Rectal smooth muscle tissue (tissue), 1 donor: ENCODE measurements around the gene TLR5.

Source experiments
- H3K27ac ChIP-seq: one replicate; pipeline ENCODE4 v1.7.0; 2013; ENCODE audit warnings: low read depth, low read length, inconsistent platforms
- H3K27me3 ChIP-seq: one replicate; pipeline ENCODE4 v1.7.0; 2013; ENCODE audit warnings: low read length; ENCODE audit not compliant: control insufficient read depth, insufficient read depth
- H3K36me3 ChIP-seq: one replicate; pipeline ENCODE4 v1.7.0; 2013; ENCODE audit warnings: low read length; ENCODE audit not compliant: control insufficient read depth, insufficient read depth
- H3K4me1 ChIP-seq: one replicate; pipeline ENCODE4 v1.7.0; 2013; ENCODE audit warnings: low read length; ENCODE audit not compliant: control insufficient read depth, insufficient read depth
- H3K4me3 ChIP-seq: one replicate; pipeline ENCODE4 v1.7.0; 2013; ENCODE audit warnings: low read length
- H3K9ac ChIP-seq: one replicate; pipeline ENCODE4 v1.7.0; 2013; ENCODE audit warnings: low read length

Gene TLR5

GRCh38 chr1:223123011-223123610 is 19.9 kb downstream of the TLR5 start:
- H3K27ac ChIP-seq: no peak overlapping the region

GRCh38 chr1:223118418-223118817 is 24.6 kb downstream of the TLR5 start:
- Histone ChIP-seq H3K27me3 (no peaks in the 10 kb centered on the region), H3K36me3 (no peaks in the 10 kb centered on the region), H3K27ac (no peak overlapping the region), H3K9ac (no peak overlapping the region), H3K4me1 (peaks cover 13% of the 10 kb centered on the region), H3K4me3 (no peak overlapping the region)

More at GRCh38 chr1:223123011-223123610, 19.9 kb downstream of the TLR5 start:
- Histone ChIP-seq H3K9ac (no peak overlapping the region), H3K4me1 (peaks cover 2% of the 10 kb centered on the region), H3K27me3 (no peaks in the 10 kb centered on the region), H3K4me3 (peak overlapping the region; percentile 38), H3K36me3 (no peaks in the 10 kb centered on the region)

- Histone ChIP-seq H3K9ac (no peak overlapping the region), H3K27me3 (no peaks in the 10 kb centered on the region), H3K4me1 (peaks cover 12% of the 10 kb centered on the region), H3K4me3 (no peak overlapping the region), H3K36me3 (no peaks in the 10 kb centered on the region), H3K27ac (no peak overlapping the region)
Measured at GRCh38 chr1:223116950-223117349, 26.1 kb downstream of the TLR5 start.

GRCh38 chr1:223114871-223115270 is 28.2 kb downstream of the TLR5 start:
- H3K27ac ChIP-seq: peak overlapping the region; percentile 87

GRCh38 chr1:223110952-223111351 is 32.1 kb downstream of the TLR5 start:
- Histone ChIP-seq H3K9ac (no peak overlapping the region), H3K27me3 (no peaks in the 10 kb centered on the region), H3K36me3 (no peaks in the 10 kb centered on the region), H3K4me1 (peaks cover 9% of the 10 kb centered on the region), H3K27ac (no peak overlapping the region), H3K4me3 (no peak overlapping the region)

More at GRCh38 chr1:223114871-223115270, 28.2 kb downstream of the TLR5 start:
- Histone ChIP-seq H3K4me1 (peaks cover 12% of the 10 kb centered on the region), H3K36me3 (no peaks in the 10 kb centered on the region), H3K27me3 (no peaks in the 10 kb centered on the region), H3K4me3 (no peak overlapping the region), H3K9ac (no peak overlapping the region)

GRCh38 chr1:223109581-223110026 is 33.4 kb downstream of the TLR5 start:
- H3K27ac ChIP-seq: no peak overlapping the region
- peaks cover 9% of the 10 kb centered on the region for H3K4me1 ChIP-seq
- no peaks in the 10 kb centered on the region for H3K36me3 ChIP-seq
- H3K4me3 ChIP-seq: no peak overlapping the region
- H3K27me3 ChIP-seq: no peaks in the 10 kb centered on the region
- H3K9ac ChIP-seq: no peak overlapping the region

- Histone ChIP-seq H3K9ac (no peak overlapping the region), H3K27me3 (no peaks in the 10 kb centered on the region), H3K4me1 (no peaks in the 10 kb centered on the region), H3K4me3 (no peak overlapping the region), H3K36me3 (no peaks in the 10 kb centered on the region), H3K27ac (no peak overlapping the region)
Measured at GRCh38 chr1:223106856-223107255, 36.2 kb downstream of the TLR5 start.

- Histone ChIP-seq H3K27ac (no peak overlapping the region), H3K4me3 (no peak overlapping the region), H3K36me3 (no peaks in the 10 kb centered on the region)
Measured at GRCh38 chr1:223105568-223105967, 37.5 kb downstream of the TLR5 start.

GRCh38 chr1:223102797-223103533 is 40.1 kb downstream of the TLR5 start:
- Histone ChIP-seq H3K4me1 (no peaks in the 10 kb centered on the region), H3K27ac (no peak overlapping the region), H3K4me3 (no peak overlapping the region), H3K36me3 (no peaks in the 10 kb centered on the region), H3K27me3 (no peaks in the 10 kb centered on the region), H3K9ac (no peak overlapping the region)

More at GRCh38 chr1:223105568-223105967, 37.5 kb downstream of the TLR5 start:
- Histone ChIP-seq H3K27me3 (no peaks in the 10 kb centered on the region), H3K9ac (no peak overlapping the region), H3K4me1 (no peaks in the 10 kb centered on the region)

- Histone ChIP-seq H3K4me3 (no peak overlapping the region), H3K27me3 (no peaks in the 10 kb centered on the region), H3K27ac (no peak overlapping the region), H3K9ac (no peak overlapping the region), H3K4me1 (peaks cover 9% of the 10 kb centered on the region), H3K36me3 (no peaks in the 10 kb centered on the region)
Measured at GRCh38 chr1:223097713-223098112, 45.3 kb downstream of the TLR5 start.

- Histone ChIP-seq H3K9ac (no peak overlapping the region), H3K27ac (no peak overlapping the region), H3K36me3 (no peaks in the 10 kb centered on the region), H3K4me1 (peaks cover 10% of the 10 kb centered on the region), H3K27me3 (no peaks in the 10 kb centered on the region), H3K4me3 (no peak overlapping the region)
Measured at GRCh38 chr1:223095870-223096269, 47.2 kb downstream of the TLR5 start.

GRCh38 chr1:223091896-223092295 is 51.2 kb downstream of the TLR5 start:
- no peaks in the 10 kb centered on the region for H3K36me3 ChIP-seq
- no peak overlapping the region for H3K27ac ChIP-seq
- H3K27me3 ChIP-seq: no peaks in the 10 kb centered on the region
- H3K9ac ChIP-seq: no peak overlapping the region
- H3K4me3 ChIP-seq: no peak overlapping the region
- peaks cover 42% of the 10 kb centered on the region for H3K4me1 ChIP-seq

- Histone ChIP-seq H3K36me3 (no peaks in the 10 kb centered on the region), H3K27me3 (no peaks in the 10 kb centered on the region), H3K4me1 (peaks cover 63% of the 10 kb centered on the region), H3K27ac (peak overlapping the region; percentile 90), H3K4me3 (no peak overlapping the region), H3K9ac (no peak overlapping the region)
Measured at GRCh38 chr1:223089250-223089649, 53.8 kb downstream of the TLR5 start.
